HL-60 (cell line): ENCODE data around the gene RRM1.

Experiments used
- SPI1 ChIP-seq: IDR thresholded peaks from 2 replicates; pipeline ENCODE4 v1.6.1; 2012; ENCODE audit warnings: low read depth, mild to moderate bottlenecking, borderline replicate concordance
- TF ChIP-seq, protein P1 (sequence below): IDR thresholded peaks from one replicate; pipeline ENCODE4 v1.5.1; 2011; ENCODE audit warnings: low read length, control low read depth, inconsistent platforms; ENCODE audit not compliant: insufficient read depth
- TF ChIP-seq, protein P2 (sequence below): IDR thresholded peaks from 2 replicates; pipeline ENCODE4 v1.6.1; 2012; ENCODE audit warnings: low read depth; ENCODE audit not compliant: insufficient replicate concordance

DNA sequence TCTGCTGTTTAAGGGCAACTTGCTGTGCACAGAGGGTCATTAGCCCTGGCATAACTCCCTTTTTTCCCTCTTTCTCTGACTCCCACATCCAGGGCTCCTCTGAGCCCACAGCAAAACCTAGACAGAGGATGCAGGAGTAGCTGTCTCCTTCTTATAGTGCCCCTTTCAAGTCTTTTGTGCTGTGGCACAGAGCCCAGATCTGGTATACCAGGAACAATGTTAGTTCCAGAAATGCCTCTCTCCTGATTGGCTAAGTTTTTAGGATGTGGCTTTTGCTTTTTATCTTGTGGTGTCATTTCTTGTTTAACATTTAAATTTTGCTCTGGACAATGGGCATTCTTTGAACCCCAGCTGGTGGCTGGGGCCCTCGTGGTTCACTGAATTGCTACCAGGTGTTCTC lies 25.6 kb upstream of the RRM1 start:
- TF ChIP-seq, protein P1, sequence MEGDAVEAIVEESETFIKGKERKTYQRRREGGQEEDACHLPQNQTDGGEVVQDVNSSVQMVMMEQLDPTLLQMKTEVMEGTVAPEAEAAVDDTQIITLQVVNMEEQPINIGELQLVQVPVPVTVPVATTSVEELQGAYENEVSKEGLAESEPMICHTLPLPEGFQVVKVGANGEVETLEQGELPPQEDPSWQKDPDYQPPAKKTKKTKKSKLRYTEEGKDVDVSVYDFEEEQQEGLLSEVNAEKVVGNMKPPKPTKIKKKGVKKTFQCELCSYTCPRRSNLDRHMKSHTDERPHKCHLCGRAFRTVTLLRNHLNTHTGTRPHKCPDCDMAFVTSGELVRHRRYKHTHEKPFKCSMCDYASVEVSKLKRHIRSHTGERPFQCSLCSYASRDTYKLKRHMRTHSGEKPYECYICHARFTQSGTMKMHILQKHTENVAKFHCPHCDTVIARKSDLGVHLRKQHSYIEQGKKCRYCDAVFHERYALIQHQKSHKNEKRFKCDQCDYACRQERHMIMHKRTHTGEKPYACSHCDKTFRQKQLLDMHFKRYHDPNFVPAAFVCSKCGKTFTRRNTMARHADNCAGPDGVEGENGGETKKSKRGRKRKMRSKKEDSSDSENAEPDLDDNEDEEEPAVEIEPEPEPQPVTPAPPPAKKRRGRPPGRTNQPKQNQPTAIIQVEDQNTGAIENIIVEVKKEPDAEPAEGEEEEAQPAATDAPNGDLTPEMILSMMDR, result no peak
- TF ChIP-seq, protein P2, sequence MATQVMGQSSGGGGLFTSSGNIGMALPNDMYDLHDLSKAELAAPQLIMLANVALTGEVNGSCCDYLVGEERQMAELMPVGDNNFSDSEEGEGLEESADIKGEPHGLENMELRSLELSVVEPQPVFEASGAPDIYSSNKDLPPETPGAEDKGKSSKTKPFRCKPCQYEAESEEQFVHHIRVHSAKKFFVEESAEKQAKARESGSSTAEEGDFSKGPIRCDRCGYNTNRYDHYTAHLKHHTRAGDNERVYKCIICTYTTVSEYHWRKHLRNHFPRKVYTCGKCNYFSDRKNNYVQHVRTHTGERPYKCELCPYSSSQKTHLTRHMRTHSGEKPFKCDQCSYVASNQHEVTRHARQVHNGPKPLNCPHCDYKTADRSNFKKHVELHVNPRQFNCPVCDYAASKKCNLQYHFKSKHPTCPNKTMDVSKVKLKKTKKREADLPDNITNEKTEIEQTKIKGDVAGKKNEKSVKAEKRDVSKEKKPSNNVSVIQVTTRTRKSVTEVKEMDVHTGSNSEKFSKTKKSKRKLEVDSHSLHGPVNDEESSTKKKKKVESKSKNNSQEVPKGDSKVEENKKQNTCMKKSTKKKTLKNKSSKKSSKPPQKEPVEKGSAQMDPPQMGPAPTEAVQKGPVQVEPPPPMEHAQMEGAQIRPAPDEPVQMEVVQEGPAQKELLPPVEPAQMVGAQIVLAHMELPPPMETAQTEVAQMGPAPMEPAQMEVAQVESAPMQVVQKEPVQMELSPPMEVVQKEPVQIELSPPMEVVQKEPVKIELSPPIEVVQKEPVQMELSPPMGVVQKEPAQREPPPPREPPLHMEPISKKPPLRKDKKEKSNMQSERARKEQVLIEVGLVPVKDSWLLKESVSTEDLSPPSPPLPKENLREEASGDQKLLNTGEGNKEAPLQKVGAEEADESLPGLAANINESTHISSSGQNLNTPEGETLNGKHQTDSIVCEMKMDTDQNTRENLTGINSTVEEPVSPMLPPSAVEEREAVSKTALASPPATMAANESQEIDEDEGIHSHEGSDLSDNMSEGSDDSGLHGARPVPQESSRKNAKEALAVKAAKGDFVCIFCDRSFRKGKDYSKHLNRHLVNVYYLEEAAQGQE, result no peak
- TF ChIP-seq SPI1, result no peak
